Measurements from ENCODE around the gene MRPS12.

GRCh38 chr19:38964738-38965137, 34.0 kb downstream of the MRPS12 start:
- no peak for TF ChIP-seq EZH2 (IDR thresholded peaks at IDR 0.05; ENCODE audit: insufficient read depth, poor library complexity, severe bottlenecking)
- no peak for TF ChIP-seq EZH2phosphoT487 (IDR thresholded peaks at IDR 0.05; ENCODE audit: insufficient read depth, low read depth)

All from GM23248 (cell line).